ENCODE measurements around the gene RGS10.
"Not testable (repeated sequence)": the region's sequence is repeated elsewhere in the genome, so short reads cannot be mapped to it uniquely, and the experiment has no call there.

The RGS10 gene

GRCh38 chr10:119542357-119542987, at the start of gene RGS10:
Gene RGS10, minus strand, starts transcription at chr10:119542719. Its CDS starts 81 bp downstream, at chr10:119542638.
- DNase-seq: peak; percentile 90

- no peak for DNase-seq
Observed at GRCh38 chr10:119588071-119588470, 45.6 kb upstream of the RGS10 start.

GRCh38 chr10:119578355-119578754, 35.8 kb upstream of the RGS10 start:
- DNase-seq: no peak

GRCh38 chr10:119575991-119576390, 33.5 kb upstream of the RGS10 start:
- no peak for DNase-seq

GRCh38 chr10:119575506-119575905, 33.0 kb upstream of the RGS10 start:
- DNase-seq: peak; percentile 51

GRCh38 chr10:119567978-119568377, 25.5 kb upstream of the RGS10 start:
- no peak for DNase-seq

- DNase-seq: no peak
Observed at GRCh38 chr10:119562097-119562496, 19.6 kb upstream of the RGS10 start.

GRCh38 chr10:119559511-119559910, 17.0 kb upstream of the RGS10 start:
- not testable (repeated sequence) for DNase-seq

GRCh38 chr10:119556081-119556480, 13.6 kb upstream of the RGS10 start:
- DNase-seq: not testable (repeated sequence)

GRCh38 chr10:119555178-119555784, 12.8 kb upstream of the RGS10 start:
- peak; percentile 55 for DNase-seq

- DNase-seq: no peak
Observed at GRCh38 chr10:119550827-119551226, 8.3 kb upstream of the RGS10 start.

- no peak for DNase-seq
Observed at GRCh38 chr10:119549247-119549999, 6.9 kb upstream of the RGS10 start.

GRCh38 chr10:119546009-119546408, 3.5 kb upstream of the RGS10 start:
- no peak for DNase-seq

GRCh38 chr10:119545310-119545709, 2.8 kb upstream of the RGS10 start:
- no peak for DNase-seq

- no peak for DNase-seq
Observed at GRCh38 chr10:119543814-119544642, 1.5 kb upstream of the RGS10 start.

GRCh38 chr10:119542988-119543813, 682 bp upstream of the RGS10 start:
- peak; percentile 81 for DNase-seq

GRCh38 chr10:119541459-119542356, 811 bp downstream of the RGS10 start:
- DNase-seq: peak; percentile 29

- DNase-seq: no peak
Observed at GRCh38 chr10:119541046-119541445, 1.5 kb downstream of the RGS10 start.

- no peak for DNase-seq
Observed at GRCh38 chr10:119540038-119540437, 2.5 kb downstream of the RGS10 start.

GRCh38 chr10:119539359-119539825, 3.1 kb downstream of the RGS10 start:
- peak; percentile 52 for DNase-seq

Data from hematopoietic multipotent progenitor cell treated with erythropoietin and hydrocortisone succinate and interleukin-3 and kit ligand, for 8 days (in vitro differentiated cells).